CD4-positive, alpha-beta memory T cell (primary cell): Measurements from ENCODE around the gene MED14. TPM values are rescaled to one million over a fixed set of nuclear protein-coding genes. Genes with fewer than 3 reads are reported as not detected.

ENCODE experiments used
- CTCF ChIA-PET: fragments of 350-600 bp; sonication (Branson Sonifier 250); formaldehyde crosslinking; loops from one replicate; lab custom pipeline; 2021; ENCODE audit warnings: inconsistent platforms; ENCODE audit not compliant: partially characterized antibody; lab: Charles Lee
- POLR2A ChIA-PET: fragments of 350-600 bp; sonication (Branson Sonifier 250); formaldehyde crosslinking; loops from one replicate; lab custom pipeline; 2021; ENCODE audit not compliant: partially characterized antibody; lab: Charles Lee
- DNase-seq, 5 donors: peaks; one replicate each; pipeline versions ENCODE4 v3.0.0 to v3.0.0-alpha.2; 2020 to 2022; ENCODE audit warnings: mixed read lengths in 1 of 5
- H3K27ac ChIP-seq: one replicate; pipeline ENCODE4 v1.7.0; 2013; ENCODE audit warnings: low read depth, low read length
- H3K27me3 ChIP-seq: 2 replicates; pipeline ENCODE4 v1.7.0; 2013; ENCODE audit warnings: mild to moderate bottlenecking, low read length, moderate library complexity; ENCODE audit not compliant: insufficient read depth
- H3K36me3 ChIP-seq: 2 replicates; pipeline ENCODE4 v1.7.0; 2013; ENCODE audit warnings: mild to moderate bottlenecking, low read length, moderate library complexity; ENCODE audit not compliant: insufficient read depth
- H3K4me1 ChIP-seq: 2 replicates; pipeline ENCODE4 v1.7.0; 2013; ENCODE audit warnings: mild to moderate bottlenecking, low read length, moderate library complexity; ENCODE audit not compliant: insufficient read depth
- H3K4me3 ChIP-seq, 2 donors: one replicate each; pipeline ENCODE4 v1.7.0; 2013; ENCODE audit warnings: low read length in 2 of 2, mild to moderate bottlenecking in 1 of 2
- H3K9me3 ChIP-seq, 2 donors: one replicate each; pipeline ENCODE4 v1.7.0; 2013; ENCODE audit warnings: low read length in 2 of 2, control low read depth in 1 of 2; ENCODE audit not compliant: control insufficient read depth in 1 of 2
- H3K27ac Mint-ChIP-seq, 7 donors: one replicate each; pipeline ENCODE4 v1.8.0; 2020 to 2021; ENCODE audit warnings: mixed read lengths in 7 of 7, mild to moderate bottlenecking in 6 of 7, inconsistent platforms in 3 of 7, moderate library complexity in 3 of 7
- H3K27me3 Mint-ChIP-seq, 2 donors: one replicate each; pipeline ENCODE4 v1.8.0; 2020 to 2021; ENCODE audit warnings: mixed read lengths in 2 of 2
- H3K36me3 Mint-ChIP-seq, 2 donors: one replicate each; pipeline ENCODE4 v1.8.0; 2020 to 2021; ENCODE audit warnings: mixed read lengths in 2 of 2, inconsistent platforms in 1 of 2, mild to moderate bottlenecking in 1 of 2
- H3K4me1 Mint-ChIP-seq, 4 donors: one replicate each; pipeline ENCODE4 v1.8.0; 2020 to 2021; ENCODE audit warnings: mixed read lengths in 4 of 4, mild to moderate bottlenecking in 1 of 4
- H3K4me3 Mint-ChIP-seq, 8 donors: one replicate each; pipeline ENCODE4 v1.8.0; 2020 to 2021; ENCODE audit warnings: mixed read lengths in 8 of 8, mild to moderate bottlenecking in 7 of 8, moderate library complexity in 6 of 8, inconsistent platforms in 3 of 8
- H3K9me3 Mint-ChIP-seq, 8 donors: one replicate each; pipeline ENCODE4 v1.8.0; 2020 to 2021; ENCODE audit warnings: mixed read lengths in 8 of 8, mild to moderate bottlenecking in 5 of 8, inconsistent platforms in 3 of 8, moderate library complexity in 1 of 8
- intact Hi-C: fragments of 100-400 bp; cut with micrococcal nuclease; formaldehyde crosslinking; loops from one replicate; pipeline ENCODE4 v1.15.1; 2023
- polyA plus RNA-seq, 2 donors: library from polyadenylated mRNA; unstranded; fragments of 300-500 nt; fragmentation: Illumina TruSeq; gene quantifications; one replicate each; pipeline ENCODE4 v1.2.3, GENCODE V29; 2021
- total RNA-seq, 2 experiments: library from RNA; stranded (reverse); gene quantifications; one replicate each; pipeline ENCODE4 v1.2.3, GENCODE V29; 2021

MED14 gene
- total and polyA plus RNA-seq, 4 experiments from 2014 or later = 3.9 to 39.0 (median 25.6) TPM

DNA sequence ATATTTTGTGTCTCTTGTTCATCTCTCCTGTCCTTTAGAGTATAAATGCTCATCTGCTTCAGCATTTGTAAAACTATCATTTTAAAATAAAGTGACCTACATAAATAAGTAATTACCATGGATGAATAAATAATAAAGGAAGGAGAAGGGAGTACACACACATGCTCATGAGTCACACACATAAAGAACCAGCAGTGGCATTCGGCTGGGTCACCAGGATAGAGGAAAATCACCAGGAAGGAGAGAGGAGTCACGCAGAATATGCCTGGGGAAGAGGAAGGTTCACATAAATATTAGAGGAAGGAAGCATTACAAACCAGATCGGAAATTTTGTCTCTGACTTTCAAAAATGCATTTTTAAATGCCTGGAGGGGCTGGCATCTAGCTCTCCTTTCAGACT is 38.5 kb upstream of the MED14 start:
- DNase-seq = no peak
- no peaks in the 10 kb centered on the region for H3K36me3 ChIP-seq
- H3K27me3 ChIP-seq = no peaks in the 10 kb centered on the region
- H3K36me3 Mint-ChIP-seq = no peaks in the 10 kb centered on the region
- peaks cover 0 to 2% of the 10 kb centered on the region in 2 donors for H3K27me3 Mint-ChIP-seq
- H3K4me3 ChIP-seq = no peak overlapping the region
- intact Hi-C loops = no loop called here
- no peaks in the 10 kb centered on the region for H3K9me3 ChIP-seq
- no peaks in the 10 kb centered on the region for H3K4me1 ChIP-seq
- H3K4me1 Mint-ChIP-seq = no peaks in the 10 kb centered on the region
- H3K27ac Mint-ChIP-seq = no peak overlapping the region
- ChIA-PET POLR2A (no interaction called here), CTCF (no interaction called here)
- H3K27ac ChIP-seq = no peak overlapping the region
- H3K9me3 Mint-ChIP-seq = no peaks in the 10 kb centered on the region
- no peak overlapping the region for H3K4me3 Mint-ChIP-seq

DNA sequence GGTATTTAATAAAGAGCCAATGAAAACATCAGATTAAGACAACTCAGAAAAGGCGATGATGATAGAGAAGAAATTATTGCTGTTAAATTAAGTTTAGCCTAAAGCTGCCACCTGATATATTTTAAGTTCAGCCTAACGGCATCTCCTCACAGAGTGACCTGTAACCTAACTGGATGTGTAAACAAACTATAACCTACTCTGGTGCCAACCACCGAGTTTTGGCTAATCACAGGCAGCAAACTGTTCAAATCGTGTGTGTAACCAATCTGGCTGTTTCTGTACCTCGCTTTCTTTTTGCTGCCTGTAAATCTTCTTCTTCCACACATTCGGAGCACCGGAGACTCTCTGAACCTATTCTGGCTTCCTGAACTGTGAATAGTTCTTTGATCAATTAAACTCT is 37.8 kb upstream of the MED14 start:
- no peaks in the 10 kb centered on the region for H3K4me1 ChIP-seq
- peaks cover 0 to 2% of the 10 kb centered on the region in 2 donors for H3K27me3 Mint-ChIP-seq
- no peak overlapping the region for H3K4me3 Mint-ChIP-seq
- ChIA-PET CTCF (no interaction called here), POLR2A (no interaction called here)
- H3K36me3 ChIP-seq = no peaks in the 10 kb centered on the region
- no peak overlapping the region for H3K27ac Mint-ChIP-seq
- no peak overlapping the region for H3K27ac ChIP-seq
- no peaks in the 10 kb centered on the region for H3K9me3 ChIP-seq
- H3K36me3 Mint-ChIP-seq = no peaks in the 10 kb centered on the region
- H3K9me3 Mint-ChIP-seq = no peaks in the 10 kb centered on the region
- DNase-seq = no peak
- no peak overlapping the region for H3K4me3 ChIP-seq
- no peaks in the 10 kb centered on the region for H3K27me3 ChIP-seq
- H3K4me1 Mint-ChIP-seq = no peaks in the 10 kb centered on the region
- intact Hi-C loops = no loop called here

DNA sequence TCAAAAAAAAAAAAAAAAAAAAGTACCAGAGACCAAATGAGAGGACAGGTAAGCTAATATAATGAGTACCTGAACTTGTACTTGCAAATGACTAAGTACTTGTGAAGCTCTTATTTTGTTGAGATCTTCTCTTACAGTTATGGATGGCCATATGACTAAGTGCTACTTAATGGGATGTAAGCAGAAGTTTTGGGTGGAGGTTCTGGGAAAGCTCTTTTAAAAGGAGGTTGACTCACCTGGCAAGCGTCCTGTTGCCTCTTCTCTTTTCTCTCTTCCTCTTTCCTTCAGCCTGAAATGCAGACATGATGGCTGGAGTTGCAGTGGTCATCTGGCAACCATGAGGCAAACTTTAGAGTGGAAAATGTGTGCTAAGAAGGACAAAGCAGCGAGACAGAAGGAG is 36.9 kb upstream of the MED14 start:
- no peaks in the 10 kb centered on the region for H3K9me3 Mint-ChIP-seq
- no peaks in the 10 kb centered on the region for H3K9me3 ChIP-seq
- intact Hi-C loops = no loop called here
- no peaks in the 10 kb centered on the region for H3K36me3 ChIP-seq
- DNase-seq = no peak
- CTCF ChIA-PET = no interaction called here
- H3K27me3 ChIP-seq = no peaks in the 10 kb centered on the region
- no peak overlapping the region for H3K4me3 ChIP-seq
- no peak overlapping the region for H3K27ac Mint-ChIP-seq
- no peaks in the 10 kb centered on the region for H3K36me3 Mint-ChIP-seq
- no peaks in the 10 kb centered on the region for H3K4me1 Mint-ChIP-seq
- H3K27ac ChIP-seq = no peak overlapping the region
- H3K4me3 Mint-ChIP-seq = no peak overlapping the region
- H3K27me3 Mint-ChIP-seq = peaks cover 0 to 2% of the 10 kb centered on the region in 2 donors
- H3K4me1 ChIP-seq = no peaks in the 10 kb centered on the region
- POLR2A ChIA-PET = no interaction called here

DNA sequence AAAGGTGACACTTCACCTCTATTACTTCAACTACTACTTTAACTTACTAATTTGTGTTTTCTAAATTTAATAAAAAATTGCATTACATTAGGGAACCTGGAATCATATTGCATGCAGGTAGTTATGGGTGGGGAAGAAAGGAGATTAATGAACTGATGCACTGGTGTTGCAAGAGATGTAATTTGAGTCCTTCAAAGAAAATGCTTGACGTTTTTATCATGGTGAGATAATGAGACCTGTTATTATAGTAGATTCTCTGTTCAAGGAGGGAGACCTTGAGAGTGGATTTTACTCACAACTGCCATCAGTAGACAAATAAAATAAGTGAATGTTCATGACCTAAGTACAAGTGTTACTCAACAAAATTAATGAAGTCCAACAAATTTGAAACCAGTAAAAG is 26.4 kb upstream of the MED14 start:
- Mint-ChIP-seq H3K4me3 (no peak overlapping the region), H3K36me3 (no peaks in the 10 kb centered on the region), H3K27me3 (peaks cover 0 to 1% of the 10 kb centered on the region in 2 donors), H3K4me1 (no peaks in the 10 kb centered on the region), H3K9me3 (peaks cover 0 to 4% (median 0%) of the 10 kb centered on the region in 8 donors), H3K27ac (no peak overlapping the region)
- H3K4me3 ChIP-seq = no peak overlapping the region
- ChIA-PET POLR2A (no interaction called here), CTCF (no interaction called here)
- no peaks in the 10 kb centered on the region for H3K9me3 ChIP-seq
- no peak overlapping the region for H3K27ac ChIP-seq
- H3K36me3 ChIP-seq = no peaks in the 10 kb centered on the region
- intact Hi-C loops = no loop called here
- DNase-seq = no peak
- no peaks in the 10 kb centered on the region for H3K27me3 ChIP-seq
- no peaks in the 10 kb centered on the region for H3K4me1 ChIP-seq

DNA sequence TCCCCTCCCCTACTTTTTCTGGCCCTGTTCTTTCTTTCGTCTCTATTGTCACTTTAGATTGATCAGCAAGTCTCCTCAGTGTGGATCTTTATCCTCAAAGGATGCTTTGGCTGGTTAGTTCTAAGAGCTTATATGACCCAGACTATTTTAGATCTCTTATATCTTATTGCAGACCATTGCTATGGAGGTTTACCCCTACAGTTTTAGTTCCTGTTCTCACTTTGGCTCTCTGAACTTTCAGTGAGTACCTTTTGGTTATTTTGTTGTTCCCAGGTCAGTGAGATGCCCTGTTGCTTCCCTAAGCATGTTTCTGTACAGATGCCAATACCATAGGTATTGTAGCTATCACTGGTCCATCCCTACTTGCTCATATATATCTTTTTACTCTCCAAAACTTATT is 24.0 kb upstream of the MED14 start:
- no peaks in the 10 kb centered on the region for H3K9me3 Mint-ChIP-seq
- no peaks in the 10 kb centered on the region for H3K27me3 Mint-ChIP-seq
- Histone ChIP-seq H3K9me3 (no peaks in the 10 kb centered on the region), H3K36me3 (no peaks in the 10 kb centered on the region), H3K27ac (no peak overlapping the region), H3K4me3 (no peak overlapping the region), H3K27me3 (no peaks in the 10 kb centered on the region), H3K4me1 (no peaks in the 10 kb centered on the region)
- no peaks in the 10 kb centered on the region for H3K4me1 Mint-ChIP-seq
- H3K36me3 Mint-ChIP-seq = no peaks in the 10 kb centered on the region
- ChIA-PET CTCF (interaction anchor here (1.1 kb wide), 1 partner anchor 35 kb away, joined by 3 read pairs; no protein-coding TSS in a partner anchor), POLR2A (no interaction called here)
- intact Hi-C loops = no loop called here
- no peak overlapping the region for H3K4me3 Mint-ChIP-seq
- DNase-seq = no peak
- no peak overlapping the region for H3K27ac Mint-ChIP-seq

DNA sequence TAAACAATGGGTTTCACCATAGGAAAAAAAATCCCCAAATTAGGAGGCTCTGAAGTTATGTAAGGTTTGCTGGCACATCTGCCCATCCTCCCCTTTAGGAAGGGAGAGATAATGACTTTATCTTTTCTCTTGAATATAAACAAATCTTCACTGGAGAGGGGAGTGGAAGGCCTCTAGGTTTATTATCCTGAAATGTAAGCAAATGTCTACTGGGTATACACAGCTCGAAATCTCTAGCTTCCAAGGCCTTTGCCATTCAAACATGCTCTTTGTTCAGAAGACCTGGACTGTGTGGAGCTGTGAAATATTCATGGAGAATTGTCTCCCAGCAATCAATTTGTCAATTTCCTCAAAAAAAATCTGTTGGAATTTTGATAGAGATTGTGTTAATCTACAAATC is 21.7 kb upstream of the MED14 start:
- no peaks in the 10 kb centered on the region for H3K4me1 ChIP-seq
- H3K27ac Mint-ChIP-seq = no peak overlapping the region
- no peaks in the 10 kb centered on the region for H3K27me3 Mint-ChIP-seq
- no peaks in the 10 kb centered on the region for H3K4me1 Mint-ChIP-seq
- ChIA-PET CTCF (no interaction called here), POLR2A (no interaction called here)
- no peak overlapping the region for H3K4me3 ChIP-seq
- H3K27ac ChIP-seq = no peak overlapping the region
- H3K9me3 ChIP-seq = no peaks in the 10 kb centered on the region
- no peak overlapping the region for H3K4me3 Mint-ChIP-seq
- H3K9me3 Mint-ChIP-seq = peaks cover 0 to 9% (median 2%) of the 10 kb centered on the region in 8 donors
- H3K36me3 ChIP-seq = no peaks in the 10 kb centered on the region
- intact Hi-C loops = no loop called here
- H3K36me3 Mint-ChIP-seq = no peaks in the 10 kb centered on the region
- no peaks in the 10 kb centered on the region for H3K27me3 ChIP-seq
- no peak for DNase-seq

DNA sequence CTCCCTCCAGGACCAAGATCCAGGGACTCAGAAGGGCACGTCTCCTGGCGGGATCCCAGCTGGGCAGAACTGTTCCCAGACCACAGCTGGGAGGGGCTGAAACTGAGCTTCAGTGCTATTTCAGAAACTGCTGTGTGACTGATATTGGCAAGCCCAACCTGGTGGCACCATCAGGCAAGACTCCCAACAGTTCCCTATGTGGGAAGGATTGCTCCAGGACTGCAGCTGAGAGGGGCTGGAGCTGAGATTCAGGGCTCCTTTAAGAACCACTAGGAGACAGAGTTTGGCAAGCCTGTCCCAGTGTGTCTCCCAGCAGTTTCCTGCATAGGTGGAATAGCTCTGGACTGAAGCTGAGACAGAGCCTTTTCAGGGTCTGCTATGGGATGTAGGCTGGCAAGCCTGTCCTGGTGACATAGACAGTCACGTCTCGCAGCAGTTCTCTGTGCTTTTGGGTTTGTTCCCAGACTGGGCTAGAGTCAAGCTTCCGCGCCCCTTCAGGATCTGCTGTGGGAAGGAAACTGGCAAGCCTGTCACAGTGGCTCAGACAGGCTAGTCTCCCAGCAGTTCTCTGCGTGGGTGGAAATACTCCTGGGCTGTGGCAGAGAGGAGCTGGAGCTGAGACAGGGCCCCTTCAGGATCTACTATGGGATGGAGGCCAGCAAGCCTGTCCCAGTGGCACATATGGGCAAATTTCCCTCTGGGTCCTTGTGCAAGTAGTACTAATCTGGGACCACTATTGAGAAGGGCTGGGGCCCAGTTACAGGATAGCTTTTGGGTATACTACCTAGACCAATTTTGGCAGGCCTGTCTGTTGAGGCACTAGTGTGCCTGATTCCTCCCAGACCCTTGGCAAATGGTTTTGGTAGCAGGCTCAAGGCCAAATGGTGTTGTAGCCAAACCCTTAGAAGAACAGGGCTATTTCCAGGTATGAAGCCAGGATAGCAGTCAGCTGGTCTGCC is 20.2 kb upstream of the MED14 start:
- no peak overlapping the region for H3K4me3 ChIP-seq
- peaks cover 0 to 13% (median 2%) of the 10 kb centered on the region in 8 donors for H3K9me3 Mint-ChIP-seq
- POLR2A ChIA-PET = no interaction called here
- H3K4me1 ChIP-seq = no peaks in the 10 kb centered on the region
- no peak overlapping the region for H3K27ac Mint-ChIP-seq
- intact Hi-C loops = no loop called here
- DNase-seq = no peak
- no peak overlapping the region for H3K27ac ChIP-seq
- H3K36me3 Mint-ChIP-seq = no peaks in the 10 kb centered on the region
- CTCF ChIA-PET = no interaction called here
- H3K27me3 Mint-ChIP-seq = no peaks in the 10 kb centered on the region
- H3K4me1 Mint-ChIP-seq = no peaks in the 10 kb centered on the region
- H3K27me3 ChIP-seq = no peaks in the 10 kb centered on the region
- no peaks in the 10 kb centered on the region for H3K9me3 ChIP-seq
- H3K36me3 ChIP-seq = no peaks in the 10 kb centered on the region
- H3K4me3 Mint-ChIP-seq = no peak overlapping the region
